GM19035 (cell line): ENCODE results near the gene LRCOL1.

Experiments
- ATAC-seq: cut with Tn5 transposase; IDR thresholded peaks from one replicate; pipeline ENCODE4 v1.9.1; 2021; ENCODE audit not compliant: unreplicated experiment

Gene LRCOL1

DNA sequence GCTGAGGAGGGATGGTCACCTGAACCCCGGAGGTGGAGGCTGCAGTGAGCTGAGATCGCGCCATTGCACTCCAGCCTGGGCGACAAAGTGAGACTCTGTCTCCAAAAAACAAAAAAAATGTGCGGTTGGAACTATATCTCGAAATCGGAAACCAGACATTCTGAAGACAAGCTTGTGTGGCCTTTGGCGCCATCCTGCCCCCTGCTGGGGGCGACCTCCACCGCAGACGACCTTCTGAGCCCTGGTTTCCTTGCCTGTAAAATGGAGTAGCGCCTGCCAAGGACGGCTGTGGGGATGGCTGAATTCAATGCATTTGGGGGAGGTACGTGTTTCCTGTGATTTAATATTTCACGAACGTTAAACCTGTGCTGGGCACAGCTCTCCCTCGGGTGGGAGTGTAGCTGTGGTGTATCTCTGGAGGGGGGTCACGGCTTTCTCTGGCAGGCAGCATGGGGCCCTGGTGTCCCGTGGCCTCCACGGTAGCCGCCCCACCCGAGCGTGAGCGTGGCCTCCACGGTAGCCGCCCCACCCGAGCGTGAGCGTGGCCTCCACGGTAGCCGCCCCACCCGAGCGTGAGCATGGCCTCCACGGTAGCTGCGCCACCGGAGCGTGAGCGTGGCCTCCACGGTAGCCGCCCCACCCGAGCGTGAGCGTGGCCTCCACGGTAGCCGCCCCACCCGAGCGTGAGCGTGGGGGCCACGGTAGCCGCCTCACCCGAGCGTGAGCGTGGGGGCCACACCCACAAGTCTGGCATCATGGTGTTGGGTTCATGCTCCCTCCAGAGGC, 55.3 kb downstream of the LRCOL1 start:
- no peak for ATAC-seq
